ENCODE data around the gene PTPRK.

The PTPRK gene

GRCh38 chr6:127976796-127977195, 543.6 kb downstream of the PTPRK start:
- DNase-seq = no peak

GRCh38 chr6:127976111-127976510, 544.3 kb downstream of the PTPRK start:
- DNase-seq = no peak

- DNase-seq = no peak
Measured at GRCh38 chr6:127972815-127973214, 547.6 kb downstream of the PTPRK start.

GRCh38 chr6:127971945-127972391, 548.4 kb downstream of the PTPRK start:
- no peak for DNase-seq

GRCh38 chr6:127971386-127971785, 549.0 kb downstream of the PTPRK start:
- no peak for DNase-seq

GRCh38 chr6:127969701-127970100, 550.7 kb downstream of the PTPRK start:
- DNase-seq = no peak

GRCh38 chr6:127968394-127968793, 552.0 kb downstream of the PTPRK start:
- DNase-seq = no peak

- no peak for DNase-seq
Measured at GRCh38 chr6:127967708-127968107, 552.7 kb downstream of the PTPRK start.

- no peak for DNase-seq
Measured at GRCh38 chr6:127966616-127967015, 553.8 kb downstream of the PTPRK start.

GRCh38 chr6:127963495-127963894, 556.9 kb downstream of the PTPRK start:
- DNase-seq = peak; percentile 33

GRCh38 chr6:127959869-127960268, 560.5 kb downstream of the PTPRK start:
- no peak for DNase-seq

GRCh38 chr6:127956956-127957355, 563.4 kb downstream of the PTPRK start:
- no peak for DNase-seq

- DNase-seq = no peak
Measured at GRCh38 chr6:127956260-127956888, 564.0 kb downstream of the PTPRK start.

- DNase-seq = no peak
Measured at GRCh38 chr6:127954082-127954481, 566.3 kb downstream of the PTPRK start.

GRCh38 chr6:127952831-127953230, 567.6 kb downstream of the PTPRK start:
- no peak for DNase-seq

- DNase-seq = no peak
Measured at GRCh38 chr6:127952176-127952575, 568.2 kb downstream of the PTPRK start.

GRCh38 chr6:127951172-127951917, 569.1 kb downstream of the PTPRK start:
- DNase-seq = no peak

- DNase-seq = no peak
Measured at GRCh38 chr6:127950566-127951145, 569.7 kb downstream of the PTPRK start.

GRCh38 chr6:127949251-127949650, 571.1 kb downstream of the PTPRK start:
- DNase-seq = no peak

GRCh38 chr6:127946388-127946787, 574.0 kb downstream of the PTPRK start:
- no peak for DNase-seq

GRCh38 chr6:127945434-127946097, 574.8 kb downstream of the PTPRK start:
- DNase-seq = no peak

- no peak for DNase-seq
Measured at GRCh38 chr6:127941228-127941627, 579.2 kb downstream of the PTPRK start.

- DNase-seq = no peak
Measured at GRCh38 chr6:127939442-127940066, 580.8 kb downstream of the PTPRK start.

Data from NCI-H2107 (cell line).